HFF-Myc (cell line): ENCODE results near the gene CLDN20.

ENCODE experiments used
- DNase-seq: peaks from one replicate; pipeline ENCODE4 v3.0.0-alpha.2; 2011; ENCODE audit warnings: low read depth; ENCODE audit errors: extremely low read depth
- H3K4me3 ChIP-seq: replicated peaks from 2 replicates; pipeline ENCODE4 v1.5.1; 2011; ENCODE audit warnings: low read depth, mild to moderate bottlenecking, control low read depth, low read length
- CTCF ChIP-seq: IDR thresholded peaks from 2 replicates; pipeline ENCODE4 v1.5.1; 2012; ENCODE audit warnings: mild to moderate bottlenecking, low read depth, low read length, control low read depth; ENCODE audit errors: missing control alignments

CLDN20 gene

GRCh38 chr6:155245193-155245592 is 18.6 kb upstream of the CLDN20 start:
- no peak for DNase-seq
- H3K4me3 ChIP-seq: no peak overlapping the region
- TF ChIP-seq CTCF: no peak

- TF ChIP-seq CTCF: no peak
- DNase-seq: no peak
- H3K4me3 ChIP-seq: no peak overlapping the region
Observed at GRCh38 chr6:155245831-155246230, 18.0 kb upstream of the CLDN20 start.

- H3K4me3 ChIP-seq: no peak overlapping the region
- DNase-seq: no peak
- TF ChIP-seq CTCF: no peak
Observed at GRCh38 chr6:155246825-155247224, 17.0 kb upstream of the CLDN20 start.

GRCh38 chr6:155247618-155248007 is 16.2 kb upstream of the CLDN20 start:
- no peak for TF ChIP-seq CTCF
- no peak overlapping the region for H3K4me3 ChIP-seq
- no peak for DNase-seq

- TF ChIP-seq CTCF: peak; percentile 78
- no peak overlapping the region for H3K4me3 ChIP-seq
- DNase-seq: no peak
Observed at GRCh38 chr6:155248008-155249001, 15.5 kb upstream of the CLDN20 start.

GRCh38 chr6:155250701-155251381 is 13.0 kb upstream of the CLDN20 start:
- no peak for TF ChIP-seq CTCF
- no peak for DNase-seq
- H3K4me3 ChIP-seq: no peak overlapping the region
